ENCODE measurements around the gene MCF2L2. TPM values are rescaled to one million over a fixed set of nuclear protein-coding genes. Genes with fewer than 3 reads are reported as not detected.

The MCF2L2 gene
- total RNA-seq, 1 donor from 2014 or later = not detected

- H3K4me3 ChIP-seq = no peak overlapping the region
- no peak for DNase-seq (ENCODE audit: low spot score in 2 of 2)
- H3K9me3 ChIP-seq = peaks cover 0 to 2% of the 10 kb centered on the region in 2 donors
- no peak for TF ChIP-seq CTCF (IDR thresholded peaks at IDR 0.05)
- no peaks in the 10 kb centered on the region for H3K4me1 ChIP-seq
- H3K27me3 ChIP-seq = no peaks in the 10 kb centered on the region
- no peaks in the 10 kb centered on the region for H3K36me3 ChIP-seq
- intact Hi-C loops (cut with DNase I) = no loop called here
- H3K27ac ChIP-seq = no peak overlapping the region
These were observed 78.8 kb downstream of the MCF2L2 start for GRCh38 chr3:183349421-183350157.

- no peaks in the 10 kb centered on the region for H3K36me3 ChIP-seq
- peaks cover 0 to 2% of the 10 kb centered on the region in 2 donors for H3K9me3 ChIP-seq
- H3K27ac ChIP-seq = no peak overlapping the region
- intact Hi-C loops (cut with DNase I) = no loop called here
- no peaks in the 10 kb centered on the region for H3K27me3 ChIP-seq
- no peak for TF ChIP-seq CTCF (IDR thresholded peaks at IDR 0.05)
- no peak for DNase-seq (ENCODE audit: low spot score in 2 of 2)
- no peak overlapping the region for H3K4me3 ChIP-seq
- no peaks in the 10 kb centered on the region for H3K4me1 ChIP-seq
These were observed 85.6 kb downstream of the MCF2L2 start for GRCh38 chr3:183342824-183343223.

- Histone ChIP-seq H3K9me3 (peaks cover 0 to 2% of the 10 kb centered on the region in 2 donors), H3K36me3 (no peaks in the 10 kb centered on the region), H3K4me1 (no peaks in the 10 kb centered on the region), H3K27me3 (no peaks in the 10 kb centered on the region), H3K27ac (no peak overlapping the region), H3K4me3 (no peak overlapping the region)
- no peak for TF ChIP-seq CTCF (IDR thresholded peaks at IDR 0.05)
- intact Hi-C loops (cut with DNase I) = no loop called here
- no peak for DNase-seq (ENCODE audit: low spot score in 2 of 2)
These were observed 86.7 kb downstream of the MCF2L2 start for GRCh38 chr3:183341545-183342288.

GRCh38 chr3:183340222-183340621, 88.2 kb downstream of the MCF2L2 start:
- no peak for DNase-seq (ENCODE audit: low spot score in 2 of 2)
- Histone ChIP-seq H3K27ac (no peak overlapping the region), H3K27me3 (no peaks in the 10 kb centered on the region), H3K36me3 (no peaks in the 10 kb centered on the region), H3K9me3 (peaks cover 0 to under 1% of the 10 kb centered on the region in 2 donors), H3K4me1 (no peaks in the 10 kb centered on the region), H3K4me3 (no peak overlapping the region)
- intact Hi-C loops (cut with DNase I) = no loop called here
- no peak for TF ChIP-seq CTCF (IDR thresholded peaks at IDR 0.05)

GRCh38 chr3:183339461-183340086, 88.8 kb downstream of the MCF2L2 start:
- Histone ChIP-seq H3K27ac (no peak overlapping the region), H3K4me1 (no peaks in the 10 kb centered on the region), H3K9me3 (no peaks in the 10 kb centered on the region), H3K27me3 (no peaks in the 10 kb centered on the region), H3K4me3 (no peak overlapping the region), H3K36me3 (no peaks in the 10 kb centered on the region)
- intact Hi-C loops (cut with DNase I) = no loop called here
- DNase-seq (ENCODE audit: low spot score in 2 of 2) = no peak
- no peak for TF ChIP-seq CTCF (IDR thresholded peaks at IDR 0.05)
